ENCODE data around the gene DPCD.
"Not testable (repeated sequence)": the region's sequence is repeated elsewhere in the genome, so short reads cannot be mapped to it uniquely, and the experiment has no call there.

- not testable (repeated sequence) for TF ChIP-seq CTCF (IDR thresholded peaks at IDR 0.05); POLR2A (IDR thresholded peaks at IDR 0.05; ENCODE audit: low read depth); EP300 (IDR thresholded peaks at IDR 0.05); POLR2AphosphoS5 (IDR thresholded peaks at IDR 0.05)
Measured at GRCh38 chr10:101593331-101593730, 5.2 kb downstream of the DPCD start.
